Measurements from ENCODE around the gene NHS. TPM values are rescaled to one million over a fixed set of nuclear protein-coding genes. Genes with fewer than 3 reads are reported as not detected.

Gene NHS
- total RNA-seq, 4 donors from 2014 or later, result 0.88 to 9.1 (median 2.5) TPM

DNA sequence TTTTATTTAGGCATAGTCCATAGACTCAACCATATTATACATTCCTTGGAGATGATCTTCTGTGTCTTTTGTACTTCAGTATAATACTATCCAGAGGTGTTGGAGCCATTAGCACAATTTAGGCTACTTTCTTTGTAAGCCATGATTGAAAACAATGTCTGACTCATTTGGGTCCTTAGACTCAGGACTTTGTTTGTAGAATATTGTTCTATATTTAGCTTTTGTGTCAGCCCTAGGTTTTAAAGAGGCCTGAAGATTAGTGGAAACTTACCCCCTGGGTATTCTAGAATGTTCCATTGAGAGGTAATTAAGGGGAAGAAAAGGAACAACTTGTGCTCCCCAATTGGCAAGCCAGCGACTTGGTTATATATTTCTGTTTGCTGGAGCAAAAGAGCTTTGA lies 217.1 kb downstream of the NHS start:
- TF ChIP-seq, protein P1, sequence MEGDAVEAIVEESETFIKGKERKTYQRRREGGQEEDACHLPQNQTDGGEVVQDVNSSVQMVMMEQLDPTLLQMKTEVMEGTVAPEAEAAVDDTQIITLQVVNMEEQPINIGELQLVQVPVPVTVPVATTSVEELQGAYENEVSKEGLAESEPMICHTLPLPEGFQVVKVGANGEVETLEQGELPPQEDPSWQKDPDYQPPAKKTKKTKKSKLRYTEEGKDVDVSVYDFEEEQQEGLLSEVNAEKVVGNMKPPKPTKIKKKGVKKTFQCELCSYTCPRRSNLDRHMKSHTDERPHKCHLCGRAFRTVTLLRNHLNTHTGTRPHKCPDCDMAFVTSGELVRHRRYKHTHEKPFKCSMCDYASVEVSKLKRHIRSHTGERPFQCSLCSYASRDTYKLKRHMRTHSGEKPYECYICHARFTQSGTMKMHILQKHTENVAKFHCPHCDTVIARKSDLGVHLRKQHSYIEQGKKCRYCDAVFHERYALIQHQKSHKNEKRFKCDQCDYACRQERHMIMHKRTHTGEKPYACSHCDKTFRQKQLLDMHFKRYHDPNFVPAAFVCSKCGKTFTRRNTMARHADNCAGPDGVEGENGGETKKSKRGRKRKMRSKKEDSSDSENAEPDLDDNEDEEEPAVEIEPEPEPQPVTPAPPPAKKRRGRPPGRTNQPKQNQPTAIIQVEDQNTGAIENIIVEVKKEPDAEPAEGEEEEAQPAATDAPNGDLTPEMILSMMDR (IDR thresholded peaks at IDR 0.05), result no peak
- TF ChIP-seq POLR2A (IDR thresholded peaks at IDR 0.05), result no peak
- Histone ChIP-seq H3K4me1 (peaks cover 0 to 11% (median 0%) of the 10 kb centered on the region in 4 donors), H3K4me3 (no peak overlapping the region), H3K27ac (peak overlapping the region in 1 of 4 donors; percentile 45), H3K9me3 (no peaks in the 10 kb centered on the region), H3K36me3 (no peaks in the 10 kb centered on the region), H3K27me3 (no peaks in the 10 kb centered on the region)
- DNase-seq, result no peak

DNA sequence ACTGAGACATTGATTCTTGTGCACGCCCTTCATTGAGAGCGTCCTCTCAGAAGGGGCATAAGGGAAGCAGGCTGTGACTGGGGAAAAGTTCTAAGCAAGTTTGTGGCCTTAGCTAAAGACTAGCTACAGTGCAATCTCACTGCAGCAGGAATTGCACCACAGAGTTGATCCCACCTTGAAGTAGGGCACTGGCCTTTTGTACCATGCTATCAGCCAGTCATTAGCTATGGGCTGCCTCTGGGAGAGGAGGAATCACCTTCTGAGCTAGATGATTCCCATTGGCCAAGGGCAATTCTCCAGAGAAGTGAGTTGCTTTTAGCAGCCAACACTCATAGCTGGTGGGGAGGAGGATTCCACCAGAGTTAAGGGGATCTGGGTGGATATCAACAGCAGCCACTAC lies 219.7 kb downstream of the NHS start:
- Histone ChIP-seq H3K4me3 (no peak overlapping the region), H3K4me1 (peaks cover 0 to 16% (median 0%) of the 10 kb centered on the region in 4 donors), H3K9me3 (no peaks in the 10 kb centered on the region), H3K27ac (no peak overlapping the region), H3K36me3 (no peaks in the 10 kb centered on the region), H3K27me3 (no peaks in the 10 kb centered on the region)
- no peak for DNase-seq
- TF ChIP-seq, protein P1 (IDR thresholded peaks at IDR 0.05), result no peak

DNA sequence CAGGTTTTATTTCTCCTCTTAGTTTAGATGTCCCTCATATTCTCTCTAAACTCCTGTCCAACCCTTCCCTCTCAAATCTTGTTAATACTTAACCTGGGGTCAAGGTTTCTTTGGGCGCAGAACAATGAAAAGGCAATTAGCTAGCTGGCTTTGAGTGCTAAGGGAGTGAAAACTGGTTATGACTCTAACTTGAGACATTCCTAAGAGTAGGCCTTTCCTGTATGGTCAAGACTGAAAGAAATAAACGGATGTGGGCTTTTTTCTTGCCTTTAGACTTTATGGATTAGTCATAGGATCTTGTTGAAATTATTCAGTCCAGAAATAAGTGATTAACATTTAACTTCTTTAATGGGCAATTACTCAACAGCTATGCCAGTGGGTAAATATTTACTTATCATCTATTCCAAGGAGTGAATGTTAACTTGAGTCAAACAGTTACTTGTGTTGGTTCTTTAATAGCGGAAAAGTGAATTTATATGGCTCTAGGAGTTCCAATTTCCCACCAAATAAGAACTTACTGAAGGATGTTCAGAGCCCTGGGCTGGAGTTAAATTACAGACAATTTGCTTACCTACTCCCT lies 220.5 kb downstream of the NHS start:
- DNase-seq, result no peak
- peak overlapping the region in 1 of 4 donors; percentile 25 for H3K27ac ChIP-seq
- H3K4me1 ChIP-seq, result peaks cover 0 to 16% (median 0%) of the 10 kb centered on the region in 4 donors

GRCh38 chrX:17596061-17596460 lies 221.1 kb downstream of the NHS start:
- H3K9me3 ChIP-seq, result no peaks in the 10 kb centered on the region
- H3K4me1 ChIP-seq, result peaks cover 0 to 16% (median 0%) of the 10 kb centered on the region in 4 donors
- TF ChIP-seq, protein P1 (IDR thresholded peaks at IDR 0.05), result no peak
- no peak for TF ChIP-seq POLR2A (IDR thresholded peaks at IDR 0.05)
- no peaks in the 10 kb centered on the region for H3K36me3 ChIP-seq
- no peak for DNase-seq
- peak overlapping the region in 1 of 4 donors; percentile 26 for H3K27ac ChIP-seq
- no peaks in the 10 kb centered on the region for H3K27me3 ChIP-seq
- no peak overlapping the region for H3K4me3 ChIP-seq

More for the DNA sequence above, 220.5 kb downstream of the NHS start:
- no peak for TF ChIP-seq POLR2A (IDR thresholded peaks at IDR 0.05)
- TF ChIP-seq, protein P1 (IDR thresholded peaks at IDR 0.05), result no peak
- Histone ChIP-seq H3K27me3 (no peaks in the 10 kb centered on the region), H3K4me3 (no peak overlapping the region), H3K36me3 (no peaks in the 10 kb centered on the region), H3K9me3 (no peaks in the 10 kb centered on the region)

GRCh38 chrX:17596546-17597205 lies 221.7 kb downstream of the NHS start:
- no peak overlapping the region for H3K4me3 ChIP-seq
- no peak for DNase-seq
- peak overlapping the region in 1 of 4 donors; percentile 26 for H3K27ac ChIP-seq
- H3K36me3 ChIP-seq, result no peaks in the 10 kb centered on the region
- H3K9me3 ChIP-seq, result no peaks in the 10 kb centered on the region
- TF ChIP-seq POLR2A (IDR thresholded peaks at IDR 0.05), result no peak
- TF ChIP-seq, protein P1 (IDR thresholded peaks at IDR 0.05), result no peak
- H3K27me3 ChIP-seq, result no peaks in the 10 kb centered on the region
- peaks cover 0 to 16% (median 0%) of the 10 kb centered on the region in 4 donors for H3K4me1 ChIP-seq
